ENCODE measurements around the gene ARTN. TPM values are rescaled to one million over a fixed set of nuclear protein-coding genes. Genes with fewer than 3 reads are reported as not detected.

ARTN gene
- total and polyA plus RNA-seq, 4 donors: 1.8 to 4.9 (median 2.1) TPM; not detected in 1

GRCh38 chr1:43969746-43970466 is 36.3 kb downstream of the ARTN start, which contains the start of gene DPH2:
Gene DPH2 (plus strand): TSS chr1:43970010. CDS start chr1:43970176, 166 bp downstream.
- no peaks in the 10 kb centered on the region for H3K4me1 ChIP-seq (ENCODE audit: control insufficient read depth in 1 of 2, insufficient read depth in 2 of 2, low read length in 2 of 2)
- peak; percentile 95 for ATAC-seq (ENCODE audit: low FRiP score)
- H3K4me3 ChIP-seq (ENCODE audit: low read length in 2 of 2): peak within 1 kb of the TSS; percentile 55 to 60
- no peak within 1 kb of the TSS for H3K27ac ChIP-seq (ENCODE audit: low read depth in 1 of 2, low read length in 2 of 2)
- no peaks in the 10 kb centered on the region for H3K36me3 ChIP-seq (ENCODE audit: control insufficient read depth in 1 of 2, insufficient read depth in 2 of 2, low read length in 1 of 2)
- H3K9me3 ChIP-seq (ENCODE audit: control insufficient read depth, low read length): no peaks in the 10 kb centered on the region
- H3K27me3 ChIP-seq (ENCODE audit: control insufficient read depth in 1 of 2, insufficient read depth in 2 of 2, low read length in 1 of 2): no peaks in the 10 kb centered on the region
- 0 to 1% methylated on average over 46 to 47 of the region's 47 CpGs for WGBS, 2 donors
- peak; percentile 99 for DNase-seq
- intact Hi-C loops (cut with DNase I): loop anchor here in 1 of 2 donors (1.0 kb wide), 1 partner anchor 24 kb away; the partner anchor contains the start of gene IPO13

GRCh38 chr1:43970502-43970901 is 36.9 kb downstream of the ARTN start:
- WGBS, 2 donors: 47 to 56% methylated on average over 5 of the region's 5 CpGs
- intact Hi-C loops (cut with DNase I): no loop called here

DNA sequence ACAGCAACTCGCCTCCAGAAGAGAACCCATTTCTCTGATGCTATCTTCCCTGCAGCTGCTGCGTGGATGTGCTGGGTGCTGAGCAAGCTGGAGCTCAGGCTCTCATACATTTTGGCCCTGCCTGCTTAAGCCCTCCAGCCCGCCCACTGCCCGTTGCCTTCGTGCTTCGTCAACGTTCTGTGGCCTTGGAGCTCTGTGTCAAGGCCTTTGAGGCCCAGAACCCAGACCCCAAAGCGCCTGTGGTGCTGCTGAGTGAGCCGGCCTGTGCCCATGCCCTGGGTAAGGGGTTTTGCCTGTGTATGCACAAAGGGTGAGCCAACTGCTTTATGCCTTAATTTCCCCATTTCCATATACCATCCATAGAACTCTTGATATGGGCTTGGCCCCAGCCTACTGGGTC is 37.3 kb downstream of the ARTN start:
- ATAC-seq (ENCODE audit: low FRiP score) (no peak), DNase-seq (no peak)
- Histone ChIP-seq H3K4me1 (ENCODE audit: control insufficient read depth in 1 of 2, insufficient read depth in 2 of 2, low read length in 2 of 2) (no peaks in the 10 kb centered on the region), H3K27me3 (ENCODE audit: control insufficient read depth in 1 of 2, insufficient read depth in 2 of 2, low read length in 1 of 2) (no peaks in the 10 kb centered on the region), H3K27ac (ENCODE audit: low read depth in 1 of 2, low read length in 2 of 2) (no peak overlapping the region), H3K36me3 (ENCODE audit: control insufficient read depth in 1 of 2, insufficient read depth in 2 of 2, low read length in 1 of 2) (no peaks in the 10 kb centered on the region), H3K9me3 (ENCODE audit: control insufficient read depth, low read length) (no peaks in the 10 kb centered on the region), H3K4me3 (ENCODE audit: low read length in 2 of 2) (no peak overlapping the region)
- intact Hi-C loops (cut with DNase I): no loop called here
- WGBS, 2 donors: 88 to 89% methylated on average over 9 of the region's 9 CpGs

More at GRCh38 chr1:43970502-43970901, 36.9 kb downstream of the ARTN start:
- Histone ChIP-seq H3K9me3 (ENCODE audit: control insufficient read depth, low read length) (no peaks in the 10 kb centered on the region), H3K27me3 (ENCODE audit: control insufficient read depth in 1 of 2, insufficient read depth in 2 of 2, low read length in 1 of 2) (no peaks in the 10 kb centered on the region), H3K4me1 (ENCODE audit: control insufficient read depth in 1 of 2, insufficient read depth in 2 of 2, low read length in 2 of 2) (no peaks in the 10 kb centered on the region), H3K4me3 (ENCODE audit: low read length in 2 of 2) (peak overlapping the region; percentile 55 to 60), H3K36me3 (ENCODE audit: control insufficient read depth in 1 of 2, insufficient read depth in 2 of 2, low read length in 1 of 2) (no peaks in the 10 kb centered on the region), H3K27ac (ENCODE audit: low read depth in 1 of 2, low read length in 2 of 2) (no peak overlapping the region)
- DNase-seq (no peak), ATAC-seq (ENCODE audit: low FRiP score) (no peak)

DNA sequence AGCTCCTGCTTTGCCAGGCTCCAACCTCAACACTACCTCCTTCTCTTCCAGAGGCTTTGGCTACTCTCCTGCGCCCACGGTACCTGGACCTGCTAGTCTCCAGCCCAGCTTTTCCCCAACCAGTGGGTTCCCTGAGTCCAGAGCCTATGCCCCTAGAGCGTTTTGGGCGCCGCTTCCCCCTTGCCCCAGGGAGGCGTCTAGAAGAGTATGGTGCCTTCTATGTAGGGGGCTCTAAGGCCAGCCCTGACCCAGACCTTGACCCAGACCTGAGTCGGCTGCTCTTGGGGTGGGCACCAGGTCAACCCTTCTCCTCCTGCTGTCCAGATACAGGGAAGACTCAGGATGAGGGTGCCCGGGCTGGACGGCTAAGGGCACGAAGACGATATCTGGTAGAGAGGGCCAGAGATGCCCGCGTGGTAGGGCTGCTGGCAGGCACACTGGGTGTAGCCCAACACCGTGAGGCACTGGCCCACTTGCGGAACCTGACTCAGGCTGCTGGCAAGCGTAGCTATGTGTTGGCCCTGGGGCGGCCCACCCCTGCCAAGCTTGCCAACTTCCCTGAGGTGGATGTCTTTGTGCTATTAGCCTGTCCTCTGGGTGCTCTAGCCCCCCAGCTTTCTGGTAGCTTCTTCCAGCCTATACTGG is 37.9 kb downstream of the ARTN start:
- DNase-seq (no peak), ATAC-seq (ENCODE audit: low FRiP score) (no peak)
- no peaks in the 10 kb centered on the region for H3K36me3 ChIP-seq (ENCODE audit: control insufficient read depth in 1 of 2, insufficient read depth in 2 of 2, low read length in 1 of 2)
- no peaks in the 10 kb centered on the region for H3K4me1 ChIP-seq (ENCODE audit: control insufficient read depth in 1 of 2, insufficient read depth in 2 of 2, low read length in 2 of 2)
- intact Hi-C loops (cut with DNase I): no loop called here
- 93 to 95% methylated on average over 17 of the region's 17 CpGs for WGBS, 2 donors
- no peak overlapping the region for H3K4me3 ChIP-seq (ENCODE audit: low read length in 2 of 2)
- no peaks in the 10 kb centered on the region for H3K27me3 ChIP-seq (ENCODE audit: control insufficient read depth in 1 of 2, insufficient read depth in 2 of 2, low read length in 1 of 2)
- H3K9me3 ChIP-seq (ENCODE audit: control insufficient read depth, low read length): no peaks in the 10 kb centered on the region
- no peak overlapping the region for H3K27ac ChIP-seq (ENCODE audit: low read depth in 1 of 2, low read length in 2 of 2)

GRCh38 chr1:43973981-43974442 is 40.4 kb downstream of the ARTN start:
- no peaks in the 10 kb centered on the region for H3K4me1 ChIP-seq (ENCODE audit: control insufficient read depth in 1 of 2, insufficient read depth in 2 of 2, low read length in 2 of 2)
- ATAC-seq (ENCODE audit: low FRiP score): no peak

DNA sequence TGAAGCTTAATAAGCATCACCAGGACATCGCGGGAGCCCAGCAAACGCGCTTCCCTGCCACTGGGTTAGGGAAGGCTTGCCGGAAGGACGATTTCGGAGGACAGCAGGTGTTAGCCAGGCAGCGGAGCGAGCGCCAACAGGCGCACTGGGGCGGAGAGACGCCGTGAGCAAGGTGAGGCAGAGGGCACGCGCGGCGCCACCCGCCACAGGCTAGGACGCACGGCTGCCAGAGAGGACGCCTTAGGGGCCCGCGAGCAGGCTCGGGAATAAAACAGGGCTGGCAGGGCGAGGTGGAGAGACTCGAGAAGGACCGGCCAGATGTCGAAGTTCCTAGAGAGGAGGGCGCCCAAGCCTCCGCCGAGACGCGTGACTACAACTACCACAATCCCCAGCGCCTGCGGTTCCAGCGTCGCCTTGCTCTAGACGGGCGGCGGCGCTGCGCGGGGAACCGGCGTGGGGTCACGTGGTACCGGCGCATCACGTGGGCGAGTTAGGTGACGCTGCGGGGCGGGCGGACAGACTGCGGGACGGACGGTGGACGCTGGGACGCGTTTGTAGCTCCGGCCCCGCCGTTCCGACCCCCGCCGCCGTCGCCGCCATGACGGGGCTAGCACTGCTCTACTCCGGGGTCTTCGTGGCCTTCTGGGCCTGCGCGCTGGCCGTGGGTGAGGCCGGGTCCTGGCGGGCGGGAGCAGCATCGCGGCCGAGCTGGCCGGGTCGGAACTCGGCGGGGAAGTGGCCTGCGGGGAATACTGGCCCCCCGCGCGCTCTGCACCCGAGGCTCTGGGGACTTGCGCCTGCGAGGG is 41.0 kb downstream of the ARTN start, which contains the start of gene ATP6V0B:
Gene ATP6V0B (plus strand): TSS at position 518 of the 806 bp plus-strand sequence. CDS start 81 bp downstream, at position 599.
- ATAC-seq (ENCODE audit: low FRiP score): peak; percentile 94
- intact Hi-C loops (cut with DNase I): no loop called here
- H3K27me3 ChIP-seq (ENCODE audit: control insufficient read depth in 1 of 2, insufficient read depth in 2 of 2, low read length in 1 of 2): no peaks in the 10 kb centered on the region
- H3K27ac ChIP-seq (ENCODE audit: low read depth in 1 of 2, low read length in 2 of 2): peak within 1 kb of the TSS in 1 of 2 donors; percentile 61
- DNase-seq: peak; percentile 98 to 99
- H3K36me3 ChIP-seq (ENCODE audit: control insufficient read depth in 1 of 2, insufficient read depth in 2 of 2, low read length in 1 of 2): no peaks in the 10 kb centered on the region
- no peaks in the 10 kb centered on the region for H3K9me3 ChIP-seq (ENCODE audit: control insufficient read depth, low read length)
- 0% methylated on average over 55 to 93 of the region's 93 CpGs for WGBS, 2 donors
- no peaks in the 10 kb centered on the region for H3K4me1 ChIP-seq (ENCODE audit: control insufficient read depth in 1 of 2, insufficient read depth in 2 of 2, low read length in 2 of 2)
- H3K4me3 ChIP-seq (ENCODE audit: low read length in 2 of 2): peak within 1 kb of the TSS; percentile 34 to 72

More at GRCh38 chr1:43973981-43974442, 40.4 kb downstream of the ARTN start:
- Histone ChIP-seq H3K4me3 (ENCODE audit: low read length in 2 of 2) (peak overlapping the region; percentile 20 to 33), H3K36me3 (ENCODE audit: control insufficient read depth in 1 of 2, insufficient read depth in 2 of 2, low read length in 1 of 2) (no peaks in the 10 kb centered on the region), H3K27me3 (ENCODE audit: control insufficient read depth in 1 of 2, insufficient read depth in 2 of 2, low read length in 1 of 2) (no peaks in the 10 kb centered on the region), H3K27ac (ENCODE audit: low read depth in 1 of 2, low read length in 2 of 2) (peak overlapping the region in 1 of 2 donors; percentile 61), H3K9me3 (ENCODE audit: control insufficient read depth, low read length) (no peaks in the 10 kb centered on the region)
- WGBS, 2 donors: 37 to 42% methylated on average over 9 of the region's 9 CpGs
- intact Hi-C loops (cut with DNase I): no loop called here
- no peak for DNase-seq

GRCh38 chr1:43975249-43975961 is 41.8 kb downstream of the ARTN start:
- Histone ChIP-seq H3K36me3 (ENCODE audit: control insufficient read depth in 1 of 2, insufficient read depth in 2 of 2, low read length in 1 of 2) (no peaks in the 10 kb centered on the region), H3K27ac (ENCODE audit: low read depth in 1 of 2, low read length in 2 of 2) (peak overlapping the region in 1 of 2 donors; percentile 29), H3K27me3 (ENCODE audit: control insufficient read depth in 1 of 2, insufficient read depth in 2 of 2, low read length in 1 of 2) (no peaks in the 10 kb centered on the region), H3K4me3 (ENCODE audit: low read length in 2 of 2) (peak overlapping the region; percentile 34 to 72), H3K9me3 (ENCODE audit: control insufficient read depth, low read length) (no peaks in the 10 kb centered on the region), H3K4me1 (ENCODE audit: control insufficient read depth in 1 of 2, insufficient read depth in 2 of 2, low read length in 2 of 2) (no peaks in the 10 kb centered on the region)
- 1 to 2% methylated on average over 27 to 34 of the region's 34 CpGs for WGBS, 2 donors
- intact Hi-C loops (cut with DNase I): no loop called here
- peak; percentile 86 to 90 for DNase-seq
- peak; percentile 26 for ATAC-seq (ENCODE audit: low FRiP score)

GRCh38 chr1:43976045-43976444 is 42.4 kb downstream of the ARTN start:
- Histone ChIP-seq H3K27me3 (ENCODE audit: control insufficient read depth in 1 of 2, insufficient read depth in 2 of 2, low read length in 1 of 2) (no peaks in the 10 kb centered on the region), H3K4me1 (ENCODE audit: control insufficient read depth in 1 of 2, insufficient read depth in 2 of 2, low read length in 2 of 2) (no peaks in the 10 kb centered on the region), H3K9me3 (ENCODE audit: control insufficient read depth, low read length) (no peaks in the 10 kb centered on the region), H3K27ac (ENCODE audit: low read depth in 1 of 2, low read length in 2 of 2) (no peak overlapping the region), H3K36me3 (ENCODE audit: control insufficient read depth in 1 of 2, insufficient read depth in 2 of 2, low read length in 1 of 2) (no peaks in the 10 kb centered on the region), H3K4me3 (ENCODE audit: low read length in 2 of 2) (no peak overlapping the region)
- peak in 1 of 2 donors; percentile 29 for DNase-seq
- no peak for ATAC-seq (ENCODE audit: low FRiP score)
- intact Hi-C loops (cut with DNase I): no loop called here
- WGBS, 2 donors: 75 to 77% methylated on average over 4 of the region's 4 CpGs
